Esophagus squamous epithelium (tissue), 5 donors: ENCODE data around the gene LIN7A. TPM values are rescaled to one million over a fixed set of nuclear protein-coding genes. Genes with fewer than 3 reads are reported as not detected.
A peak's percentile ranks its signal among the peaks of the same experiment; 100 is the strongest.

Experiments
- DNase-seq: peaks from one replicate; lab custom pipeline; 2025; lab: John Stamatoyannopoulos, UW
- H3K27ac ChIP-seq, 4 donors: fragments of 200-600 bp; sonication (generic); one replicate each; pipeline ENCODE4 v1.5.1; 2016 to 2019; ENCODE audit warnings: mild to moderate bottlenecking in 1 of 4
- H3K27me3 ChIP-seq, 4 donors: fragments of 200-600 bp; sonication (generic); 1 replicate in 3 of 4; 2 replicates in 1 of 4; pipeline versions ENCODE4 v1.5.1 to v1.6.0; 2017 to 2021; ENCODE audit warnings: antibody characterized with exemption in 1 of 4
- H3K36me3 ChIP-seq, 3 donors: fragments of 200-600 bp; sonication (generic); one replicate each; pipeline ENCODE4 v1.5.1; 2016 to 2019
- H3K4me1 ChIP-seq, 3 donors: fragments of 200-600 bp; sonication (generic); one replicate each; pipeline ENCODE4 v1.5.1; 2017 to 2019
- H3K4me3 ChIP-seq, 4 donors: fragments of 200-600 bp; sonication (generic); 1 replicate in 3 of 4; 2 replicates in 1 of 4; pipeline ENCODE4 v1.5.1; 2016 to 2019; ENCODE audit warnings: mild to moderate bottlenecking in 2 of 4, moderate library complexity in 1 of 4
- H3K9me3 ChIP-seq, 3 donors: fragments of 200-600 bp; sonication (generic); one replicate each; pipeline ENCODE4 v1.5.1; 2016 to 2019
- POLR2A ChIP-seq, 4 donors: fragments of 450-650 bp; IDR thresholded peaks; one replicate each; pipeline ENCODE4 v1.6.1; 2017; ENCODE audit warnings: antibody characterized with exemption in 4 of 4, mild to moderate bottlenecking in 4 of 4, moderate library complexity in 3 of 4
- WGBS, 2 donors: methylation state at CpG; one replicate each; pipeline ENCODE4 v1.1.5; 2018; 5-methylcytosine and 5-hydroxymethylcytosine counted together
- intact Hi-C: fragments of 100-400 bp; cut with DNase I; formaldehyde crosslinking; loops from one replicate; pipeline ENCODE4 v1.15.0; 2022
- total RNA-seq, 4 donors: library from RNA; depleted of rRNA; stranded (reverse); fragments of >200 nt; gene quantifications; one replicate each; pipeline ENCODE4 v1.1.0, GENCODE V29; 2016
- TF ChIP-seq, protein P1 (sequence below), 6 experiments: fragments of 450-650 bp in 4 of 6; fragments of 200-600 bp in 2 of 6; sonication (generic) in 2 of 6; IDR thresholded peaks; one replicate each; pipeline ENCODE4 v1.5.1; 2016 to 2019; ENCODE audit warnings: antibody characterized with exemption in 6 of 6, mild to moderate bottlenecking in 4 of 6, moderate library complexity in 4 of 6
- donor health status: DM: yes; HTN: yes; CAD: no.

LIN7A gene, protein sequence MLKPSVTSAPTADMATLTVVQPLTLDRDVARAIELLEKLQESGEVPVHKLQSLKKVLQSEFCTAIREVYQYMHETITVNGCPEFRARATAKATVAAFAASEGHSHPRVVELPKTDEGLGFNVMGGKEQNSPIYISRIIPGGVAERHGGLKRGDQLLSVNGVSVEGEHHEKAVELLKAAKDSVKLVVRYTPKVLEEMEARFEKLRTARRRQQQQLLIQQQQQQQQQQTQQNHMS
- 1 to 10 TPM in 1 of 4 donors, under 1 TPM in 3; 0.49 to 2.7 (median 0.74) TPM for total RNA-seq

DNA sequence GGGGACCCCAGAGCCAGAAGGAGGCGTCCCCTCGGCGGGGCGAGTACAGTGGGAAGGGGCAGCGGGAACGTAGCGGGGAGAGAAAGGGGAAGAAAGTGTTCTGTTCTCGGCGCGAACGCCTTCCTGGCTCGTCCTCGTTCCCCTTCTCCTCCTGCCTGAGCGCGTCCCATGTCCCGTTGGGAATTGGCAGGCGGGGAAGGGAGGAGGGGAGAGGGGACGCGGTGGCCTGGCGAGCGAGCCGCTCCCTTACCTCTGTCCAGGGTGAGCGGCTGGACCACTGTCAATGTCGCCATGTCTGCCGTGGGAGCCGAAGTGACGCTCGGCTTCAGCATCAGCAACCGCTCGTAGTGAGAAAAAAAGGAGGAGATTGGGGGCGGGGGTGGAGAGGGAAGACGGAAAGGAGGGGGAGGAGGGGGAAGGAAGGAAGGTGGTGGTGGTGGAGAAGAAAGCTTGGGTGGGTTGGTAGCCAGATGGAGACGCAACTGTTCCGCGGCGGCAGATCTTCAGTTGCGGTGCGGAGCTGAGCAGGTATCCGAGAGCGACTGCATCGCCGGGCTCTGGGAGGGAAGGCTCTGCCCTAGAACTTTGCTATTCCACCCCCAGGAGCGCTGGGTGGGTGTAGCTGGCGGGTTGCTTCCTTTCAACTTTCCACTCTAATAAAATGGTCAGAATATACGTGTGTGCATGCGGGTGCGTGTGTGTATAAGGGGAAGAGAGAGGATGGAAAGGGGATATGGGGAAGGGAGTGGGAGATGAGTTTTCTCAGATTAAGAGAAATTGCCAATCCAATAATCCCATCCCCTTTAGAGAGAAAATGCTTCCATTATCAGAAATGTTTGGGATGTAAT, at the start of gene LIN7A:
LIN7A (minus strand) TSS at position 544 of the 848 bp plus-strand sequence; CDS start at position 332, 212 bp downstream.
- no peak for TF ChIP-seq POLR2A (IDR thresholded peaks at IDR 0.05)
- TF ChIP-seq, protein P1, sequence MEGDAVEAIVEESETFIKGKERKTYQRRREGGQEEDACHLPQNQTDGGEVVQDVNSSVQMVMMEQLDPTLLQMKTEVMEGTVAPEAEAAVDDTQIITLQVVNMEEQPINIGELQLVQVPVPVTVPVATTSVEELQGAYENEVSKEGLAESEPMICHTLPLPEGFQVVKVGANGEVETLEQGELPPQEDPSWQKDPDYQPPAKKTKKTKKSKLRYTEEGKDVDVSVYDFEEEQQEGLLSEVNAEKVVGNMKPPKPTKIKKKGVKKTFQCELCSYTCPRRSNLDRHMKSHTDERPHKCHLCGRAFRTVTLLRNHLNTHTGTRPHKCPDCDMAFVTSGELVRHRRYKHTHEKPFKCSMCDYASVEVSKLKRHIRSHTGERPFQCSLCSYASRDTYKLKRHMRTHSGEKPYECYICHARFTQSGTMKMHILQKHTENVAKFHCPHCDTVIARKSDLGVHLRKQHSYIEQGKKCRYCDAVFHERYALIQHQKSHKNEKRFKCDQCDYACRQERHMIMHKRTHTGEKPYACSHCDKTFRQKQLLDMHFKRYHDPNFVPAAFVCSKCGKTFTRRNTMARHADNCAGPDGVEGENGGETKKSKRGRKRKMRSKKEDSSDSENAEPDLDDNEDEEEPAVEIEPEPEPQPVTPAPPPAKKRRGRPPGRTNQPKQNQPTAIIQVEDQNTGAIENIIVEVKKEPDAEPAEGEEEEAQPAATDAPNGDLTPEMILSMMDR (IDR thresholded peaks at IDR 0.05), result no peak
- Histone ChIP-seq H3K27ac (peak within 1 kb of the TSS; percentile 60 to 83 (median 78)), H3K27me3 (peaks cover 0 to 44% (median 4%) of the 10 kb centered on the region in 4 donors), H3K4me1 (peaks cover 0 to 20% (median 12%) of the 10 kb centered on the region in 3 donors), H3K36me3 (no peaks in the 10 kb centered on the region), H3K4me3 (peak within 1 kb of the TSS; percentile 31 to 77 (median 58)), H3K9me3 (no peaks in the 10 kb centered on the region)
- DNase-seq, result no peak
- intact Hi-C loops, result no loop called here
- 7 to 8% methylated on average over 36 to 40 of the region's 47 CpGs for WGBS, 2 donors

DNA sequence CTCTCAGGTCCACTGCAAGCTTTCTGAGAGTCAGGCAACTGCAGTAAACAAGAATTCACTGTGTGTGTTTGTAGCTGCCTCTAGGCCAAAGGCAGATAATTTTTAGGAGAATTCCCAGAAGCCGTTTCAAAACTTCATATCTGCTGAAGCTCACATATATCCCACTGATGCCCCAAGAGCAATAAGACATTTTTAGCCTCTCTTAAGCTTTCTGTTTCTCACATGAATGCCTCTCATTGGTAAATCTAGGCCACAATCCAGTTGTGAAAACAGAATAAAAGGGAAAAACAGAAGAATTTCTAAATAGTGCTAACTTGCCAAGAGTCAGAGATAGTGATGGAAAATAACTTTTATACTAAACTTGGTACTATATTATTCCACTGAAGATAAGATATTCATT, 48.5 kb upstream of the LIN7A start:
- intact Hi-C loops, result no loop called here
- TF ChIP-seq, protein P1 (IDR thresholded peaks at IDR 0.05), result no peak
- Histone ChIP-seq H3K27ac (no peak overlapping the region), H3K4me3 (no peak overlapping the region), H3K27me3 (no peaks in the 10 kb centered on the region), H3K4me1 (no peaks in the 10 kb centered on the region), H3K36me3 (no peaks in the 10 kb centered on the region), H3K9me3 (no peaks in the 10 kb centered on the region)
- no peak for DNase-seq
- 56 to 63% methylated on average over 1 of the region's 1 CpG for WGBS, 2 donors

DNA sequence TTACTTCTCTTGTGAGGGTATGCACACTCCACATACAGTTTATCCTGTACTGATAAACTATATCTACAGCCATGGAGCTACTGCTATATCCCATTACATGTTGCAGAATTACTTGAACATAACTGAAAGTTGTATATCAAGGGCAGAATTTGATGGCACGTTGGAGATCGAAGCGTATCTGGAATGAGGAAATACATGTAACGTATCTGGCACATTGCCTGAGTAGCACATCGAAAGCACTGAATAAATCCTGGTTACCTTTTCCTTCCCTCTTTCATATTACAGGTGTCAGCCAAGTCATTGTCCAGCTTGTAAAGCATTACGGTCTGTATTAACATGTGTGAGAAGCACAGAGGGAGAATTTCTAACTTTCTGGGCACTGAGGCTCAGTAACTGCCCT, 42.1 kb upstream of the LIN7A start:
- Histone ChIP-seq H3K36me3 (no peaks in the 10 kb centered on the region), H3K27me3 (no peaks in the 10 kb centered on the region), H3K27ac (no peak overlapping the region), H3K4me1 (no peaks in the 10 kb centered on the region), H3K4me3 (no peak overlapping the region), H3K9me3 (no peaks in the 10 kb centered on the region)
- 56 to 67% methylated on average over 6 of the region's 6 CpGs for WGBS, 2 donors
- DNase-seq, result no peak
- no peak for TF ChIP-seq POLR2A (IDR thresholded peaks at IDR 0.05)
- TF ChIP-seq, protein P1 (IDR thresholded peaks at IDR 0.05), result no peak
- intact Hi-C loops, result no loop called here

DNA sequence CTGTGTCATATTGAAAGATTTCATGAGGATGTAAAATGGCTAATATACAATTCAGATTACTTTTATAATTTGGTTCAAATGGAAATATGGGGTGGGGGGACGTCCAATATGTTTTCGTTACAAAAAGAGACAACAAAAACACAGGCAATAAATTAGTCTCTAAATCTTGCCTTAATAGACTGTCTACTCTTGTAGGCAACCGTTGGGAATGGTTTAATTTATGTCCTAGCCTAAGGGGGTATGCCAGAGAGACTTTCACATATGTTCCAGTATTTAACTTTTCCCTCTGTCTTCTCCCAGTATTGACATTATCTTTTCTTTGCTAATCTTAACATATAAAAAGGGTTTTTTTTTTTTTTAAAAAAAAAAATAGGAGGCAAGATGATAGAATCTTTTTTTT, 41.5 kb upstream of the LIN7A start:
- no peaks in the 10 kb centered on the region for H3K27me3 ChIP-seq
- TF ChIP-seq POLR2A (IDR thresholded peaks at IDR 0.05), result no peak
- TF ChIP-seq, protein P1 (IDR thresholded peaks at IDR 0.05), result no peak
- WGBS, 2 donors, result 41% methylated on average over 3 of the region's 3 CpGs
- H3K9me3 ChIP-seq, result no peaks in the 10 kb centered on the region
- no peaks in the 10 kb centered on the region for H3K4me1 ChIP-seq
- intact Hi-C loops, result no loop called here
- no peaks in the 10 kb centered on the region for H3K36me3 ChIP-seq
- no peak overlapping the region for H3K4me3 ChIP-seq
- H3K27ac ChIP-seq, result no peak overlapping the region
- no peak for DNase-seq

DNA sequence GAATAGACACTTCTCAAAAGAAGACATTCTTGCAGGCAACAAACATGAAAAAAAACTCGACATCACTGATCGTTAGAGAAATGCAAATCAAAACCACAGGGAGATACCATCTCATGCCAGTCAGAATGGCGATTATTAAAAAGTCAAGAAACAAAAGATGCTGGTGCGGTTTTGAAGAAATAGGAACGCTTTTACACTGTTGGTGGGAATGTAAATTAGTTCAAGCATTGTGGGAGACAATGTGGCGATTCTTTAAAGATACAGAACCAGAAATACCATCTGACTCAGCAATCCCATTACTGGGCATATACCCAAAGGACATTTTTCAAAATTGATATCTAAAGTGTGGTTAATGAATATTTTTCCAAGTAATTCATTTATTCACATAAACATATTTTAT, 39.6 kb upstream of the LIN7A start:
- H3K4me1 ChIP-seq, result no peaks in the 10 kb centered on the region
- TF ChIP-seq, protein P1 (IDR thresholded peaks at IDR 0.05), result no peak
- TF ChIP-seq POLR2A (IDR thresholded peaks at IDR 0.05), result no peak
- H3K9me3 ChIP-seq, result no peaks in the 10 kb centered on the region
- intact Hi-C loops, result no loop called here
- no peaks in the 10 kb centered on the region for H3K36me3 ChIP-seq
- no peaks in the 10 kb centered on the region for H3K27me3 ChIP-seq
- 60 to 62% methylated on average over 6 of the region's 6 CpGs for WGBS, 2 donors
- no peak overlapping the region for H3K27ac ChIP-seq
- H3K4me3 ChIP-seq, result no peak overlapping the region
- no peak for DNase-seq
